Activated B cell treated with CpG ODN at 0.5 μM for 24 hours (primary cell): ENCODE data around the gene MYH6. TPM values are rescaled to one million over a fixed set of nuclear protein-coding genes. Genes with fewer than 3 reads are reported as not detected.

Experiments
- ATAC-seq: fragments of 200-7000 bp; cut with Tn5 transposase; one replicate; pipeline ENCODE4 v1.10.0; 2021; ENCODE audit warnings: low read depth, mild to moderate bottlenecking, moderate library complexity
- CTCF ChIA-PET: fragments of 350-600 bp; sonication (Branson Sonifier 250); formaldehyde crosslinking; loops from one replicate; lab custom pipeline; 2021; ENCODE audit warnings: antibody characterized with exemption; lab: Charles Lee
- POLR2A ChIA-PET: fragments of 350-600 bp; sonication (Branson Sonifier 250); formaldehyde crosslinking; loops from one replicate; lab custom pipeline; 2021; ENCODE audit warnings: antibody characterized with exemption; lab: Charles Lee
- DNase-seq: peaks from one replicate; pipeline ENCODE4 v3.0.0; 2022
- H3K27ac Mint-ChIP-seq: one replicate; pipeline ENCODE4 v1.8.0; 2020; ENCODE audit warnings: mixed read lengths
- H3K27me3 Mint-ChIP-seq: one replicate; pipeline ENCODE4 v1.8.0; 2021; ENCODE audit warnings: mixed read lengths
- H3K36me3 Mint-ChIP-seq: one replicate; pipeline ENCODE4 v1.8.0; 2021; ENCODE audit warnings: low read depth, mixed read lengths
- H3K4me1 Mint-ChIP-seq: one replicate; pipeline ENCODE4 v1.8.0; 2021; ENCODE audit warnings: mixed read lengths
- H3K4me3 Mint-ChIP-seq: one replicate; pipeline ENCODE4 v1.8.0; 2020; ENCODE audit warnings: mild to moderate bottlenecking, mixed read lengths
- H3K9me3 Mint-ChIP-seq: one replicate; pipeline ENCODE4 v1.8.0; 2020; ENCODE audit warnings: mixed read lengths
- CTCF ChIP-seq: fragments of 200-600 bp; IDR thresholded peaks from one replicate; pipeline ENCODE4 v1.8.0; 2022; ENCODE audit warnings: antibody characterized with exemption, mild to moderate bottlenecking
- intact Hi-C: fragments of 100-400 bp; cut with micrococcal nuclease; formaldehyde crosslinking; loops from one replicate; pipeline ENCODE4 v1.15.1; 2024
- total RNA-seq: library from RNA; stranded (reverse); gene quantifications from 2 replicates; pipeline ENCODE4 v1.2.3, GENCODE V29; 2022

Gene MYH6
- total RNA-seq, 1 donor from 2014 or later = not detected

DNA sequence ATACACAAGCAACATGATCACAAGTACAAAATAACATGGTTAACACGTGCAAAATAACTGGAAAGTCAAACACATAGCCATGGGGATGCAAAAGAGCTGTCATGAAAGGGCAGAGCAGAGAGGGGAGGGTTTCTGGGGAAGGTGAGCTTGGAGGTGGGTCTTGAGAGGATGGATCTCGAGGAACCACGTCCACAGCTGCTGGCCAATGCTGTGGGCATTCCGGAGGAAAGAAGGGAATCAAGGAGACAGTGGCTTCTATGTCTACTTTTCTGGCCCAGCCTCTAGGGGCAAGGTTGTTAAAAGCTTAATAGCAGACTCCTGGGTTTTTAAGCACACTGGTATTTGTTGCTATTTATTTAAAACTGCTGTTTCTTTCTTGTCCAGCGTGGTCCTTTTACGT, 35.8 kb upstream of the MYH6 start:
- no peak for DNase-seq
- CTCF ChIA-PET = no interaction called here
- Mint-ChIP-seq H3K27ac (no peak overlapping the region), H3K36me3 (no peaks in the 10 kb centered on the region), H3K27me3 (peaks cover 16% of the 10 kb centered on the region), H3K4me3 (no peak overlapping the region), H3K9me3 (no peaks in the 10 kb centered on the region), H3K4me1 (no peaks in the 10 kb centered on the region)
- intact Hi-C loops = no loop called here
- TF ChIP-seq CTCF = no peak
- POLR2A ChIA-PET = no interaction called here
- no peak for ATAC-seq

DNA sequence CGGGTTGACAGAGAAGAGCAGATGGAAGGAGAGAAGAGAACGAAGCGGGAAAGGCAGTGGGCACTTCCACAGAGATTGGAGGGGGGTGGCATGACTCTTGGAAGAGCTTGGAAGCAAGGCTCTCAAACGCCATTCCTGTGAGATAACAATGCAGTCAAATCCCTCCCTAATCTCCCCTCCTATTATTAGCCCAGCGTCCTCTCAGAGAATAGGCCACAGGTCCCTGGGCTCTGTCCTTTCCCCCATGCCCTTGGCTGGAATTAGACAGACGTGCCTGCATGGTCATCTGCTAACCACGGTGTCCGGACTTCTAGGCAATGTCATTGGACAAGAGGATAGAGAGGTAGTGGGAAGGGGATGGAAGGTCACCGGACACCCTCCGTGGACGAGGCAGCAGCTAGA, 35.3 kb upstream of the MYH6 start:
- no peak for DNase-seq
- CTCF ChIA-PET = no interaction called here
- H3K27me3 Mint-ChIP-seq = peaks cover 16% of the 10 kb centered on the region
- H3K4me1 Mint-ChIP-seq = no peaks in the 10 kb centered on the region
- ATAC-seq = no peak
- intact Hi-C loops = no loop called here
- TF ChIP-seq CTCF = no peak
- H3K36me3 Mint-ChIP-seq = no peaks in the 10 kb centered on the region
- H3K9me3 Mint-ChIP-seq = no peaks in the 10 kb centered on the region
- POLR2A ChIA-PET = no interaction called here
- H3K27ac Mint-ChIP-seq = no peak overlapping the region
- H3K4me3 Mint-ChIP-seq = no peak overlapping the region

GRCh38 chr14:23442721-23443356, 34.8 kb upstream of the MYH6 start:
- no peak for ATAC-seq
- CTCF ChIA-PET = no interaction called here
- intact Hi-C loops = no loop called here
- Mint-ChIP-seq H3K27me3 (peaks cover 16% of the 10 kb centered on the region), H3K27ac (no peak overlapping the region), H3K36me3 (no peaks in the 10 kb centered on the region), H3K4me3 (no peak overlapping the region), H3K4me1 (no peaks in the 10 kb centered on the region), H3K9me3 (no peaks in the 10 kb centered on the region)
- no peak for TF ChIP-seq CTCF
- no peak for DNase-seq
- POLR2A ChIA-PET = no interaction called here

GRCh38 chr14:23441076-23441475, 33.0 kb upstream of the MYH6 start:
- Mint-ChIP-seq H3K27me3 (peaks cover 16% of the 10 kb centered on the region), H3K4me3 (no peak overlapping the region), H3K27ac (no peak overlapping the region), H3K9me3 (no peaks in the 10 kb centered on the region), H3K4me1 (no peaks in the 10 kb centered on the region), H3K36me3 (no peaks in the 10 kb centered on the region)
- ChIA-PET POLR2A (no interaction called here), CTCF (no interaction called here)
- DNase-seq (no peak), ATAC-seq (no peak)
- intact Hi-C loops = no loop called here
- TF ChIP-seq CTCF = no peak

GRCh38 chr14:23439107-23439835, 31.2 kb upstream of the MYH6 start:
- TF ChIP-seq CTCF = no peak
- no peak overlapping the region for H3K27ac Mint-ChIP-seq
- no peaks in the 10 kb centered on the region for H3K4me1 Mint-ChIP-seq
- H3K36me3 Mint-ChIP-seq = no peaks in the 10 kb centered on the region
- no peaks in the 10 kb centered on the region for H3K9me3 Mint-ChIP-seq
- H3K4me3 Mint-ChIP-seq = no peak overlapping the region
- ChIA-PET CTCF (no interaction called here), POLR2A (no interaction called here)
- peaks cover 25% of the 10 kb centered on the region for H3K27me3 Mint-ChIP-seq
- ATAC-seq (no peak), DNase-seq (no peak)
- intact Hi-C loops = no loop called here
